NT2/D1 (cell line): ENCODE measurements around the gene FBXL2.

Experiments used
- DNase-seq: peaks from one replicate; pipeline ENCODE4 v3.0.0-alpha.2; 2011; ENCODE audit warnings: low read depth, low spot score
- H3K27me3 ChIP-seq: 2 replicates; pipeline ENCODE4 v1.6.0; 2011; ENCODE audit warnings: mild to moderate bottlenecking; ENCODE audit not compliant: insufficient read length, insufficient read depth
- H3K36me3 ChIP-seq: 2 replicates; pipeline ENCODE4 v1.6.1; 2011; ENCODE audit warnings: mild to moderate bottlenecking, low read length, mixed read lengths; ENCODE audit not compliant: insufficient read depth, insufficient read length
- H3K4me1 ChIP-seq: 2 replicates; pipeline ENCODE4 v1.5.1; 2011; ENCODE audit not compliant: insufficient read depth, insufficient read length
- H3K4me3 ChIP-seq: 2 replicates; pipeline ENCODE4 v1.5.1; 2011; ENCODE audit warnings: low read depth; ENCODE audit not compliant: insufficient read length
- H3K9ac ChIP-seq: 2 replicates; pipeline ENCODE4 v1.6.0; 2011; ENCODE audit warnings: low read depth; ENCODE audit not compliant: insufficient read length
- H3K9me3 ChIP-seq: 2 replicates; pipeline ENCODE4 v1.5.1; 2011; ENCODE audit warnings: mild to moderate bottlenecking, low read length; ENCODE audit not compliant: insufficient read depth
- SUZ12 ChIP-seq: IDR thresholded peaks from 2 replicates; pipeline ENCODE4 v1.6.1; 2011; ENCODE audit not compliant: insufficient read length, insufficient read depth; ENCODE audit errors: extremely low read depth
- YY1 ChIP-seq: IDR thresholded peaks from 2 replicates; pipeline ENCODE4 v1.6.1; 2011; ENCODE audit not compliant: insufficient read length, insufficient read depth
- ZNF274 ChIP-seq: IDR thresholded peaks from 2 replicates; pipeline ENCODE4 v1.6.1; 2011; ENCODE audit warnings: mild to moderate bottlenecking, low read depth, low read length

FBXL2 gene

DNA sequence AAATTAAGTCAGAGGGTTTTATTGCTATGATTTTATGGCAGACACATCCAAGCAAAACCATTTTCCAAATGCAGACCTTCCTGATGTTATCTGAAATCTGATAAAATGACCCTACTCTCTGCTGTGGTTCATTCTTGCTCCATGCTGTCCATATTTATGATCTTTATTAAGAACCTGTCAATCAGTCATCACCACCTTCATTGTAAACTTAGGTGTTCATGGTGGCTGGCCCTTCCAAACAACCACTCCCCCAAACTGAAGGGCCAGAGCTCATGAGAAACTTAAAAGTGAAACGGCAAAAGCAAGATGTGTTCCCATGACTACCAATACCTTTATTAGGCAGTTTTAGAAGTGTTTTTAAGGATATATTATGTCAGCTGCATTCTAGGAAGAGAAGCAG is 109.4 kb downstream of the FBXL2 start:
- Histone ChIP-seq H3K9ac (no peak overlapping the region), H3K4me1 (no peaks in the 10 kb centered on the region), H3K36me3 (peaks cover 75% of the 10 kb centered on the region), H3K9me3 (no peaks in the 10 kb centered on the region), H3K4me3 (no peak overlapping the region), H3K27me3 (no peaks in the 10 kb centered on the region)
- DNase-seq = no peak
- TF ChIP-seq SUZ12 (no peak), ZNF274 (no peak), YY1 (no peak)

DNA sequence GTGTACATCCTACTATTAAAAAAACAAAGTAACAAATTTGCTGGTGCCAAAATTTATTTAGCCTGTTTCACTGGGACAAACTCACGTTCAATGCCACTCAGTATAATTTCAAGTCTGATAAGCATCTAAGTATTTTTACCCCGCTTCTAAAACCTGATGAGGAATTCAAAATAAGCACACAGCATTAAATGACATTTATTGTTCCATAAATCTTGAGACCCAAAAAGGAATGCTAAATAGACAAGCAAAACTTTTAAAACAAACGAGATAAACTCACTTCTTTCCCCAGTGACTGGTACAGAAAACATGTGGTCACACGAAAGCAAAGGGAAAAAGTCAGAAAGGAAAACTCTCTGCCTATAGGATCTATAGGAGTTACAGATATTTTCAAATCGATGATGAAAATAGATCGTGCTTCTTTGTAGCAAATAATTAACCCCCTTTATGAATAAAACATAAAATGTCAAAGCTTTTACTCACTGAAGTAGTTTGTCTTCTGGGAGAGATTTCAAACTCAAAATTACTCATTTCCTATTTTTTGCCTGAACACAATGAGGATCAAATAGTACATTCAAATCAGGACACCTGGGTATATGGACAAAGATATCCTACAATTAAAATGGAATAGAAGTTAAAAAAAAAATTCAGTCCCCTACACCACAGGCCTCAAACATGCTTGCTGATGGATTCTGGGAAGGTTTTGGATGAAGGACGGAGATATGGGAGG is 111.3 kb downstream of the FBXL2 start:
- TF ChIP-seq YY1 (no peak), ZNF274 (no peak), SUZ12 (no peak)
- H3K4me1 ChIP-seq = no peaks in the 10 kb centered on the region
- H3K27me3 ChIP-seq = no peaks in the 10 kb centered on the region
- peaks cover 90% of the 10 kb centered on the region for H3K36me3 ChIP-seq
- DNase-seq = no peak
- H3K4me3 ChIP-seq = no peak overlapping the region
- no peak overlapping the region for H3K9ac ChIP-seq
- H3K9me3 ChIP-seq = no peaks in the 10 kb centered on the region

DNA sequence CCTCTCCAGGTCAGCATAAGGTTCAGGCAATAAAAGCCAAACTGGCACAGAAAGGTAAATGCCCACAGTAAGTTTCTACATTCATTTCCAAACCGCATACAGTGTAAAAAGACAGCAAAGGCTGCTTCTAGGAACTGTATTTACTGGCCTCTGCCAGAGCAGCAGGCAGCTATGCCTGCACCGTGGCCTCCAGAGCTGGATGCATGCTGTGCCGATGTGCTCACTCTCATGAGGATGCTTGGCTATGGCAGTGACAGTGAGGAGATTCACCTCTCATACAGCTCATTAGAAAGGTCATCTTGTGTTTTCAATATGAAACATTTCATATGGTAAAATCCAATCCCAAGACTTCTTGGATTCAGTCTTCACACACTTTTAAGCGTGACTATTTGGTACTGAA is 112.7 kb downstream of the FBXL2 start:
- no peak overlapping the region for H3K4me3 ChIP-seq

DNA sequence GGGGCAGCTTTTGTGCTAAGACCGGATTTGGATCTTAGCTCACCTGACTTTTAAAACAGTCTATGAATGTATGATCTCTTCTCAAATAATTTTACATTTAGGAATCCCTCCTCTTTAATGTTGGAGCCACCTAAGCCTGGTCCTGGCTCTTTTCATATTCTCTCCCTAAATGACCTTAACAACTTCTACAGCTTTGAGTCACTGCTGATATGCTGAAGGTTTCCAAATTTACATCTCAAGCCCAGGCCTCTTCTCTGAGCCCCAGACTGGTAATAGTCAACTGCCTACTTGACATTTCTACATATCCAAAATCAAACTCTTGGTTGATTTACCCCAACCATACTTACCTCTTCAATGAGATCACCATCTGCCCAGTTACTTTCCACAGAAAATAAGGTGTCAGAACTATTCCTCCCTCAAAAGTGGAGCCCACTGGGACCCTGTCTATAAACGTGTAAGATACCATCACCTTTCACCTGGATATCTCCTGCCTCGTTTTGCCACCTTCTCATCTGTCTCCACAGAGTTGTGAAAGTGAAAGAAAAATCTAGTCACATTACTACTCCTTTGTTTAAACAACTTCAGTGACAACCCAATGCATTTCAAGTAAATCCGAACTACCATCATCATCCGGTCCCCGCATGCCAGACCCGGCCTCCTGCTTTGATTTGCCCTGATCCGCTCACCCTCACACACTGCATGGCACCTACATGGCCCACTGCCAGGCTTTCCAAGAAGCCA is 114.2 kb downstream of the FBXL2 start:
- no peaks in the 10 kb centered on the region for H3K4me1 ChIP-seq
- no peak overlapping the region for H3K4me3 ChIP-seq
- no peak for TF ChIP-seq YY1
- TF ChIP-seq ZNF274 = no peak
- H3K27me3 ChIP-seq = no peaks in the 10 kb centered on the region
- DNase-seq = no peak
- no peaks in the 10 kb centered on the region for H3K9me3 ChIP-seq
- peaks cover 89% of the 10 kb centered on the region for H3K36me3 ChIP-seq
- H3K9ac ChIP-seq = no peak overlapping the region

More for the DNA sequence above, 112.7 kb downstream of the FBXL2 start:
- TF ChIP-seq ZNF274 (no peak), YY1 (no peak), SUZ12 (no peak)
- H3K27me3 ChIP-seq = no peaks in the 10 kb centered on the region
- DNase-seq = no peak
- H3K36me3 ChIP-seq = peaks cover 91% of the 10 kb centered on the region
- no peak overlapping the region for H3K9ac ChIP-seq
- no peaks in the 10 kb centered on the region for H3K4me1 ChIP-seq
- H3K9me3 ChIP-seq = no peaks in the 10 kb centered on the region

DNA sequence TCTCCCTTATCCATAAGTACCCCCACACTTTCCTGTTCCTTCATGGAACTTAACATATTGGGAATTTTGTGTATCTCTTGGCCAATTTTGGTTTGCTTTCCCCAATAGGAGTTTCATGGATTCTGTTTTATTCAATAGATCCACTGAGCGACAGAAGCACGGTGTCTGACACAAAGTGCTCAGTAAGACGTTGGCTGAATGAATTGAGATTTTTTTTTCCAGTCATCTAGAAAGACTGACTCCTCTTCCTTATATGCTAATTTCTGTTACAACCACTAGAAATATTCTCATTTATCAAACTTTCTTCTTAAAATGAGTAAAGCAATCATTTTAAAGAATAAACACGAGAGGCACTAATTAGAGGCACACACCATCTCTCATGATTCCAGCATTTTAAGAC is 114.9 kb downstream of the FBXL2 start:
- TF ChIP-seq YY1 (no peak), SUZ12 (no peak), ZNF274 (no peak)
- no peak for DNase-seq
- Histone ChIP-seq H3K4me3 (no peak overlapping the region), H3K9me3 (no peaks in the 10 kb centered on the region), H3K9ac (no peak overlapping the region), H3K4me1 (no peaks in the 10 kb centered on the region), H3K27me3 (no peaks in the 10 kb centered on the region), H3K36me3 (peaks cover 89% of the 10 kb centered on the region)

DNA sequence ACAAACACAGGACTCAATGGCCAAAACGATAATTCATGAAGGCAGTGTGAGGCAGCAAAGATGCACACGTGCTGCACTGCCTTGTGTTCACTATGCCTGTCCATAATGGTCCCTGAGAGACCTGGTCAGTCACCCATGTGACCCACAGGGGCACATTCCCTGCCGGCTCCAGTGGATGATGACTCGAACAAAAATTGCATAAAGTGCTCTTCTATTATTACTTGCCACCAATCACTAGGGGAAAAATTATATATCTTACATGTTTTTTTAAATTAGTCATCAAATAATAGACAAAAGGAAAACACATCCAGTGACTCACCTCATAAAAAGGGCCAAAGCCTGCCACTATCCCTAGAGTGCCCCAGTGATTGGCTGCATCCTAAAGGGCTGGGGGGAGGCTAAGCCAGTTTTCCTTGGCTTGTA is 115.5 kb downstream of the FBXL2 start:
- TF ChIP-seq SUZ12 (no peak), ZNF274 (no peak), YY1 (no peak)
- no peak for DNase-seq
- H3K36me3 ChIP-seq = peaks cover 90% of the 10 kb centered on the region

DNA sequence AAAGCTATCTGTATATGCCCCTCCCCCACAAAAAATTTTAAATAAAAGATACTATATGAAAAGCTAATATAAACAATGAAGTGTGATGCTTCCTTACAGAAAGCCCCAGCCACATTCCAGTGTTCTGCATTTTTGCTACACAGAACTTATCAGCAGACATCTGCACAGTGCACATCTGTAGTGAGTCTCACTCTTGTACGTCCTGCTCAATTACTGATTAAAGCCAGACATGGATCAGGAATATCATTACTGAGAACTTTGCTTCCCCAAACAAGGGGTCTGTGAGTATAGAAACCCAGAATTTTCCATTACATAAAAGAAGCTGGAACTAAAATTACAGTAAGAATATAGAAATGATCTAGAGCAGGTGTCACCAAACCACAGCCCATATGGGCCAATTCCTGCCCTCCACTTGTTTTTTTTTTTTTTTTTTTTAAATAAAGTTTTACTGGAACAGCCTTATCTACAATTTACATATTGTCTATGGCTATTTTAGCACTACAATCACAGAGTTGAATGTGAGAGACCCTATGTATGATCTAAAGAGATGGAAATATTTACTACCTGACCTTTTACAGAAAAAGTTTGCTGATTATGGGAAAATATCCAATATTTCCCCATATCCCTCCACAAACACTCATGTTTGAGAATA is 117.3 kb downstream of the FBXL2 start:
- peaks cover 95% of the 10 kb centered on the region for H3K36me3 ChIP-seq
- no peak overlapping the region for H3K4me3 ChIP-seq
- H3K9ac ChIP-seq = no peak overlapping the region
- no peaks in the 10 kb centered on the region for H3K9me3 ChIP-seq
- H3K4me1 ChIP-seq = no peaks in the 10 kb centered on the region
- no peaks in the 10 kb centered on the region for H3K27me3 ChIP-seq
- no peak for DNase-seq
- TF ChIP-seq ZNF274 (no peak), SUZ12 (no peak), YY1 (no peak)

More for the DNA sequence above, 115.5 kb downstream of the FBXL2 start:
- Histone ChIP-seq H3K9me3 (no peaks in the 10 kb centered on the region), H3K4me3 (no peak overlapping the region), H3K9ac (no peak overlapping the region), H3K27me3 (no peaks in the 10 kb centered on the region), H3K4me1 (no peaks in the 10 kb centered on the region)
